Gastrocnemius medialis (tissue), 4 donors: Measurements from ENCODE around the gene PCNX2. TPM values are rescaled to one million over a fixed set of nuclear protein-coding genes. Genes with fewer than 3 reads are reported as not detected.

Source experiments
- ATAC-seq, 2 donors: fragments of 150-250 bp; one replicate each; pipeline ENCODE4 v1.9.1; 2016
- DNase-seq, 2 donors: peaks; one replicate each; pipeline ENCODE4 v3.0.0-alpha.2; 2019
- H3K27ac ChIP-seq, 4 donors: fragments of 200-600 bp; sonication (generic); 1 replicate in 1 of 4; 2 replicates in 3 of 4; pipeline ENCODE4 v1.5.1; 2016 to 2018; ENCODE audit warnings: mild to moderate bottlenecking in 2 of 4, moderate library complexity in 1 of 4
- H3K27me3 ChIP-seq, 3 donors: fragments of 200-600 bp; sonication (generic) in 2 of 3; 1 replicate in 1 of 3; 2 replicates in 2 of 3; pipeline versions ENCODE4 v1.5.1 to v1.6.0; 2016 to 2019; ENCODE audit warnings: mild to moderate bottlenecking in 1 of 3, moderate library complexity in 1 of 3
- H3K36me3 ChIP-seq, 2 donors: fragments of 200-600 bp; sonication (generic) in 1 of 2; one replicate each; pipeline ENCODE4 v1.5.1; 2017 to 2018
- H3K4me1 ChIP-seq, 2 donors: fragments of 200-600 bp; sonication (generic) in 1 of 2; one replicate each; pipeline ENCODE4 v1.5.1; 2016 to 2017; ENCODE audit warnings: mild to moderate bottlenecking in 2 of 2
- H3K4me3 ChIP-seq, 4 donors: fragments of 200-600 bp; sonication (generic) in 3 of 4; 1 replicate in 1 of 4; 2 replicates in 3 of 4; pipeline ENCODE4 v1.5.1; 2016 to 2019; ENCODE audit warnings: mild to moderate bottlenecking in 2 of 4
- H3K9me3 ChIP-seq, 3 donors: fragments of 200-600 bp; sonication (generic) in 2 of 3; 1 replicate in 1 of 3; 2 replicates in 2 of 3; pipeline ENCODE4 v1.5.1; 2016 to 2019
- POLR2A ChIP-seq, 2 donors: fragments of 450-650 bp; IDR thresholded peaks; one replicate each; pipeline ENCODE4 v1.6.1; 2017; ENCODE audit warnings: antibody characterized with exemption in 2 of 2, mild to moderate bottlenecking in 2 of 2, moderate library complexity in 2 of 2
- in situ Hi-C, 4 donors: fragments of 200-750 bp; cut with MboI; loops; one replicate each; pipeline versions ENCODE4 v1.15.0 to v1.8.0; 2017; ENCODE audit warnings: low sequenced_read_pairs in 4 of 4
- intact Hi-C: fragments of 100-400 bp; cut with DNase I; formaldehyde crosslinking; loops from one replicate; pipeline ENCODE4 v1.15.1; 2023; ENCODE audit warnings: low total_unique reads
- total RNA-seq, 4 donors: library from RNA; depleted of rRNA; stranded (reverse); fragments of >200 nt; gene quantifications; one replicate each; pipeline versions ENCODE4 v1.1.0 to v1.2.3, GENCODE V29; 2016
- TF ChIP-seq, protein P1 (sequence below), 5 experiments: fragments of 450-650 bp in 3 of 5; fragments of 200-600 bp in 2 of 5; sonication (generic) in 2 of 5; IDR thresholded peaks in 4 of 5; conservative IDR thresholded peaks in 1 of 5; 1 replicate in 4 of 5; 2 replicates in 1 of 5; pipeline ENCODE4 v1.5.1; 2016 to 2019; ENCODE audit warnings: antibody characterized with exemption in 5 of 5, mild to moderate bottlenecking in 3 of 5, moderate library complexity in 3 of 5

Gene PCNX2
- total RNA-seq, 4 donors from 2014 or later: 0.34 to 5.6 (median 1.9) TPM

GRCh38 chr1:233294913-233295236 lies 650 bp downstream of the PCNX2 start:
- ATAC-seq (peak in 1 of 2 donors; percentile 30), DNase-seq (no peak)
- H3K27me3 ChIP-seq: peaks cover 15 to 19% (median 16%) of the 10 kb centered on the region in 3 donors
- H3K27ac ChIP-seq: peak overlapping the region in 1 of 4 donors; percentile 5
- no peaks in the 10 kb centered on the region for H3K4me1 ChIP-seq
- intact Hi-C loops: no loop called here
- H3K36me3 ChIP-seq: no peaks in the 10 kb centered on the region
- in situ Hi-C loops: no loop called here
- peak overlapping the region; percentile 32 to 48 (median 44) for H3K4me3 ChIP-seq
- TF ChIP-seq POLR2A (IDR thresholded peaks at IDR 0.05): no peak
- TF ChIP-seq, protein P1, sequence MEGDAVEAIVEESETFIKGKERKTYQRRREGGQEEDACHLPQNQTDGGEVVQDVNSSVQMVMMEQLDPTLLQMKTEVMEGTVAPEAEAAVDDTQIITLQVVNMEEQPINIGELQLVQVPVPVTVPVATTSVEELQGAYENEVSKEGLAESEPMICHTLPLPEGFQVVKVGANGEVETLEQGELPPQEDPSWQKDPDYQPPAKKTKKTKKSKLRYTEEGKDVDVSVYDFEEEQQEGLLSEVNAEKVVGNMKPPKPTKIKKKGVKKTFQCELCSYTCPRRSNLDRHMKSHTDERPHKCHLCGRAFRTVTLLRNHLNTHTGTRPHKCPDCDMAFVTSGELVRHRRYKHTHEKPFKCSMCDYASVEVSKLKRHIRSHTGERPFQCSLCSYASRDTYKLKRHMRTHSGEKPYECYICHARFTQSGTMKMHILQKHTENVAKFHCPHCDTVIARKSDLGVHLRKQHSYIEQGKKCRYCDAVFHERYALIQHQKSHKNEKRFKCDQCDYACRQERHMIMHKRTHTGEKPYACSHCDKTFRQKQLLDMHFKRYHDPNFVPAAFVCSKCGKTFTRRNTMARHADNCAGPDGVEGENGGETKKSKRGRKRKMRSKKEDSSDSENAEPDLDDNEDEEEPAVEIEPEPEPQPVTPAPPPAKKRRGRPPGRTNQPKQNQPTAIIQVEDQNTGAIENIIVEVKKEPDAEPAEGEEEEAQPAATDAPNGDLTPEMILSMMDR (IDR thresholded peaks at IDR 0.05 in 4 of 5, conservative IDR thresholded peaks at IDR 0.05 in 1 of 5): no peak
- H3K9me3 ChIP-seq: no peaks in the 10 kb centered on the region

DNA sequence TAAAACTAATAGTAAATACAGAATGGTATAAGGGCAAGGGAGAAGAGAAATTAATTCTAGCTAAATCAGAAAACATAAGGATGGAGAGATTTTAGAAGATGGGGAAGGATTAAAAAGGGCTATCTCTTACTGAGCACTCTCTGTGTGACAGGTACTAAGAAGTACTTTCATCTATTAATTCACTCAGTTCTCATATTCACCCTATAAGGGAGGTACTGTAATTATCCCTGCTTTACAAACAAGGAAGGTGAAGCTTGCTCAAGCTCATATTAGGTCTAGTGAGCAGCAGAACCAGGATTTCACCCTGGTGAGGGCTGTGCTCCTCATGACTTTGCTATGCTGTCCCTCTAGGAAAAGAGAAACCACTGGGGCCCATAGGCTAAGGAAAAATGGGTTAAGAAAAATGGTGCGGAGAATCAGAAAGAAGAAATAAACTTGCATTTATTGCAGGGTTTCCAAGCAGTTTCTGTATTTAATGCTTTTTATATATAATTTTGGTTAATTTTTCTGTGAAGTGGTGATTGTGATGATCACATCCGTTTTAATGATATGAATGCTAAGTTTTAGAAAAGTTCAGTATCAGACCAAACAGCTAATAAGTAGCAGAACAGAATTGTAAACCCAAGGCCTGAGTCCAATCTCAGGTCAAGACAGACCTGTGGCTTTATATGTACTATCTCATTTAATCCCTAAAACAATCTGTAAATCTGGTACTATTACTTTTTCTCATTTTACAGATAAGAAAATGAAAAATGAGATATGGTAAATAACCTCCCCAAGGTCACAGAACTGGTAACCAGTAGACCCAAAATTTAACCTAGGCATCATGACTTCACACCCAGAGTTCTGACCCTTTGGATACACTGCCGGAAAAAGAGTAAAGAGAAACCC lies 1.7 kb downstream of the PCNX2 start:
- no peak overlapping the region for H3K27ac ChIP-seq
- in situ Hi-C loops: no loop called here
- no peaks in the 10 kb centered on the region for H3K36me3 ChIP-seq
- H3K9me3 ChIP-seq: no peaks in the 10 kb centered on the region
- no peak for ATAC-seq
- no peaks in the 10 kb centered on the region for H3K4me1 ChIP-seq
- peaks cover 15 to 19% (median 16%) of the 10 kb centered on the region in 3 donors for H3K27me3 ChIP-seq
- H3K4me3 ChIP-seq: no peak overlapping the region
- DNase-seq: no peak
- intact Hi-C loops: no loop called here
- TF ChIP-seq POLR2A (IDR thresholded peaks at IDR 0.05): no peak
- TF ChIP-seq, protein P1 (IDR thresholded peaks at IDR 0.05 in 4 of 5, conservative IDR thresholded peaks at IDR 0.05 in 1 of 5): no peak

GRCh38 chr1:233290396-233291034 lies 5.0 kb downstream of the PCNX2 start:
- Histone ChIP-seq H3K9me3 (no peaks in the 10 kb centered on the region), H3K4me1 (no peaks in the 10 kb centered on the region), H3K27me3 (peaks cover 6 to 8% (median 6%) of the 10 kb centered on the region in 3 donors), H3K4me3 (no peak overlapping the region), H3K27ac (no peak overlapping the region), H3K36me3 (no peaks in the 10 kb centered on the region)
- TF ChIP-seq, protein P1 (IDR thresholded peaks at IDR 0.05 in 4 of 5, conservative IDR thresholded peaks at IDR 0.05 in 1 of 5): no peak
- TF ChIP-seq POLR2A (IDR thresholded peaks at IDR 0.05): no peak
- in situ Hi-C loops: no loop called here
- ATAC-seq (no peak), DNase-seq (no peak)
- intact Hi-C loops: no loop called here

DNA sequence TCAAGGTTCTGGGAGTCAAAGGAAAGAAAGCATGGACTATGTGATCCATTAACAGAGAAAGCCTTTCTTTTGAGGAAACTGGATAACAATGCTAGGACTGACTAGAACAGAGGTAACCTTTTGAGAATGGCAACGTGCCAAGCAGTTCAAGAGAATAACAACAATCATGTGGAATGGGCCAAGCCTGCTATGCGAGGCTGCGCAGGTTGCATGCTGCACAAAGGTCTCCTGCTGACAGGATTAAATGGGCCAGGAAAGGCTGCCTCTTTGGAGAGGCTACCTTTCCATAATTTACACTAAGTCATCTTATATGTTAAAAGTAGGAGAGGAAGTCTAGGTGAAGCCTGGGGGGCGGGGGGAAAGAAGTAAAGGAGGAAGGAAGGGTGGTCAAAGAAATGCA lies 5.8 kb downstream of the PCNX2 start:
- intact Hi-C loops: no loop called here
- no peak for DNase-seq
- Histone ChIP-seq H3K4me1 (no peaks in the 10 kb centered on the region), H3K27ac (no peak overlapping the region), H3K9me3 (no peaks in the 10 kb centered on the region), H3K4me3 (no peak overlapping the region), H3K27me3 (peaks cover 0 to 2% (median 0%) of the 10 kb centered on the region in 3 donors), H3K36me3 (no peaks in the 10 kb centered on the region)
- TF ChIP-seq, protein P1 (IDR thresholded peaks at IDR 0.05 in 4 of 5, conservative IDR thresholded peaks at IDR 0.05 in 1 of 5): no peak
- TF ChIP-seq POLR2A (IDR thresholded peaks at IDR 0.05): no peak
- no peak for ATAC-seq
- in situ Hi-C loops: no loop called here
